CD4-positive, alpha-beta memory T cell (primary cell): ENCODE data around the gene CEBPE. TPM values are rescaled to one million over a fixed set of nuclear protein-coding genes. Genes with fewer than 3 reads are reported as not detected.

Experiments used
- CTCF ChIA-PET: fragments of 350-600 bp; sonication (Branson Sonifier 250); formaldehyde crosslinking; loops from one replicate; lab custom pipeline; 2021; ENCODE audit warnings: inconsistent platforms; ENCODE audit not compliant: partially characterized antibody; lab: Charles Lee
- POLR2A ChIA-PET: fragments of 350-600 bp; sonication (Branson Sonifier 250); formaldehyde crosslinking; loops from one replicate; lab custom pipeline; 2021; ENCODE audit not compliant: partially characterized antibody; lab: Charles Lee
- DNase-seq, 5 donors: peaks; one replicate each; pipeline versions ENCODE4 v3.0.0 to v3.0.0-alpha.2; 2020 to 2022; ENCODE audit warnings: mixed read lengths in 1 of 5
- H3K27ac ChIP-seq: one replicate; pipeline ENCODE4 v1.7.0; 2013; ENCODE audit warnings: low read depth, low read length
- H3K27me3 ChIP-seq: 2 replicates; pipeline ENCODE4 v1.7.0; 2013; ENCODE audit warnings: mild to moderate bottlenecking, low read length, moderate library complexity; ENCODE audit not compliant: insufficient read depth
- H3K36me3 ChIP-seq: 2 replicates; pipeline ENCODE4 v1.7.0; 2013; ENCODE audit warnings: mild to moderate bottlenecking, low read length, moderate library complexity; ENCODE audit not compliant: insufficient read depth
- H3K4me1 ChIP-seq: 2 replicates; pipeline ENCODE4 v1.7.0; 2013; ENCODE audit warnings: mild to moderate bottlenecking, low read length, moderate library complexity; ENCODE audit not compliant: insufficient read depth
- H3K4me3 ChIP-seq, 2 donors: one replicate each; pipeline ENCODE4 v1.7.0; 2013; ENCODE audit warnings: low read length in 2 of 2, mild to moderate bottlenecking in 1 of 2
- H3K9me3 ChIP-seq, 2 donors: one replicate each; pipeline ENCODE4 v1.7.0; 2013; ENCODE audit warnings: low read length in 2 of 2, control low read depth in 1 of 2; ENCODE audit not compliant: control insufficient read depth in 1 of 2
- H3K27ac Mint-ChIP-seq, 7 donors: one replicate each; pipeline ENCODE4 v1.8.0; 2020 to 2021; ENCODE audit warnings: mixed read lengths in 7 of 7, mild to moderate bottlenecking in 6 of 7, inconsistent platforms in 3 of 7, moderate library complexity in 3 of 7
- H3K27me3 Mint-ChIP-seq, 2 donors: one replicate each; pipeline ENCODE4 v1.8.0; 2020 to 2021; ENCODE audit warnings: mixed read lengths in 2 of 2
- H3K36me3 Mint-ChIP-seq, 2 donors: one replicate each; pipeline ENCODE4 v1.8.0; 2020 to 2021; ENCODE audit warnings: mixed read lengths in 2 of 2, inconsistent platforms in 1 of 2, mild to moderate bottlenecking in 1 of 2
- H3K4me1 Mint-ChIP-seq, 4 donors: one replicate each; pipeline ENCODE4 v1.8.0; 2020 to 2021; ENCODE audit warnings: mixed read lengths in 4 of 4, mild to moderate bottlenecking in 1 of 4
- H3K4me3 Mint-ChIP-seq, 8 donors: one replicate each; pipeline ENCODE4 v1.8.0; 2020 to 2021; ENCODE audit warnings: mixed read lengths in 8 of 8, mild to moderate bottlenecking in 7 of 8, moderate library complexity in 6 of 8, inconsistent platforms in 3 of 8
- H3K9me3 Mint-ChIP-seq, 8 donors: one replicate each; pipeline ENCODE4 v1.8.0; 2020 to 2021; ENCODE audit warnings: mixed read lengths in 8 of 8, mild to moderate bottlenecking in 5 of 8, inconsistent platforms in 3 of 8, moderate library complexity in 1 of 8
- intact Hi-C: fragments of 100-400 bp; cut with micrococcal nuclease; formaldehyde crosslinking; loops from one replicate; pipeline ENCODE4 v1.15.1; 2023
- polyA plus RNA-seq, 2 donors: library from polyadenylated mRNA; unstranded; fragments of 300-500 nt; fragmentation: Illumina TruSeq; gene quantifications; one replicate each; pipeline ENCODE4 v1.2.3, GENCODE V29; 2021
- total RNA-seq, 2 experiments: library from RNA; stranded (reverse); gene quantifications; one replicate each; pipeline ENCODE4 v1.2.3, GENCODE V29; 2021

The CEBPE gene
- total and polyA plus RNA-seq, 4 experiments from 2014 or later: 0.16 to 0.84 (median 0.52) TPM

DNA sequence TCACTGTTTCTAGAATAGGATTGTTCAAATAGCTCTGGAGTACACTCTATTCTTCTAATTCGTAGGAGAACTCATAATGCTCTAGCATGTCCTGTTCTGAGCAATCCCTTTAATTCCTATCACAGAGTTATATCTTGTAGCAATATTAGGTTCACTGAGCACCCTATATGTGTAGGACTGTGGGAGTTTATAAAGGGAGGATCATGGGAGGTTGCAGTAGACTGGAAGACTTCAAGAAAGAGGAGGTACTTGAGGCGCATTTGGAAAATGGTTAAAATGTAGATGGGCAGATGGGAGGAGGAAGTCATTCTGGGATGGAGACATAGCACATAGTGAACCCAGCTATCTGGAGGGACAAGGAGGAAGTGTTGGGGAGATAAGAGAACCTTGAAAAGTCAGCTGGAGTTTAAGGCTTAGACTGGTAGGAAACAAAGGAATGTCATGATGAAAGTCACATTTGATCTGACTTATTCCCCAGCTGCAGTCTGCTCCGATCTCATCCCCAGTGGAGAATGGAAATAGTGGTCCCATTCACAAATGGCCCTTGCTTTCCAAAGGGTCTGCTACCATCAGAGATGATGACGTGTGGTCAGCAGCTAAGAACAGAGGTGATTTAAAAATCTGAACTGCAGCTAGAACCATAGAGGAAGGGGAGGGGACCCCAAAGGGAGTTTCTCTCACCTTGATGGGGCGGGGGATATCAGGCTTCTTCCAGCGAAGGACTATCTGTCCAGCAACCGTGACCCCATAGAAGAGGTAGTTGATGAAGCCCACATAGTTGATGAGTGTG is 10.1 kb upstream of the CEBPE start:
- ChIA-PET POLR2A (no interaction called here), CTCF (interaction anchor here (0.9 to 2.6 kb wide), 5 partner anchors 8 to 251 kb away, joined by 3 to 18 read pairs (median 3); partner anchors contain the start of gene CEBPE)
- Mint-ChIP-seq H3K4me3 (no peak overlapping the region), H3K27ac (peak overlapping the region in 1 of 7 donors; percentile 31), H3K27me3 (peaks cover 1 to 8% of the 10 kb centered on the region in 2 donors), H3K9me3 (no peaks in the 10 kb centered on the region), H3K4me1 (peaks cover 3 to 7% (median 5%) of the 10 kb centered on the region in 4 donors), H3K36me3 (no peaks in the 10 kb centered on the region)
- Histone ChIP-seq H3K4me3 (no peak overlapping the region), H3K36me3 (no peaks in the 10 kb centered on the region), H3K9me3 (no peaks in the 10 kb centered on the region), H3K27me3 (no peaks in the 10 kb centered on the region), H3K4me1 (no peaks in the 10 kb centered on the region), H3K27ac (no peak overlapping the region)
- intact Hi-C loops: no loop called here
- no peak for DNase-seq

DNA sequence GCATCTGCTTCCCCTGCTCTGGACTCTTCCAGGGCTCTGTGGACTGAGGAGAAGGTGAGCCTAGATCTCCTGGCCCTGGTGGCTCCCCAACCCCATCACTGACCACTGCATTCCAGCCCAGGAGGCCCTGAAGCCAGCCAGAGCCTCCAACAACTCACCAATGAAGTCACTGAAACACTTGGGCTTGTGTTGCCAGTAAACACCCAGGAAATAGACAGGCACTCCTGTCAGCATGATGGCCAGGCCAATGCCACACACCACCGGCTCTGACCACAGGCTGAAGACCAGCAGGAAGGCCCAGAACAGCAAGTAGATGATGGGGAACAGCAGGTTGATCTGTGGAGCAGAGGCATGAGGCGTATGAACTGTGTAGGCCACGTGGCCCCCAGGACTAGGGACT is 8.8 kb upstream of the CEBPE start:
- intact Hi-C loops: no loop called here

DNA sequence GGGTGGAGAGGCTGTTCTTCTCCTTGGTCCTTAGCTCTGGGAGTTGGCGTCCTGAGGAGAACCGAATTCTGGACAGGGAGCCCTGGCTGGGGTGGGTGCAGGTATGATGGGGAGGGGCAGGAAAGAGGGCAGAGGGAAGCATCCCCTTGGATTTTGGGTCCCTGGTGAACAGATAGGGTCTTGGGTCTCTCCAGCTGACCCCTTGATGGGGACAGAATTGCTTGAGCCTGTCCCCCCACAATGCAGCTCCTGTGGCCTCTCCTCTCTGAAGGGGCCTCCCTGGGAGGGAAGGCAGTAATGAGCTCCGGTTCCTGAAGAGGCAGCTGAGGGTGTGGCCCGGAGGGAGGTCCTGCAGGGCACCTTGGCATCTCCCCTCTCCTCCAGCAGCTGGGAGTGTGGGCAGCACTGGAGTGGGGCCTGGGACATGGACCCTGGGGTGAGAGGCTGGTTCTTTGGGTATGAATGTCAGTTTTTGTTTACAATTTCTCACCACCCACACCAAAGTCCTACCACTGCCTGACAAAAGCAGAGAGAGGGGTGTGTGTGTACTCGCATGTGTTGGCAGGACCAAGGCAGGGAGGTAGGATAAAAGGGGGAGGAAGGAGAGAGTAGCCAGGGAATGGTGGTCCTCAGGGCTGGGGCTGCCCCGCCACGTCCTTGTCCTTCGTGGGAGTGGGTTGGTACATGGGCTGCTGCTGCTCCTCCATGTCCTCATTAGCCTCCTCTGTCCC is 7.7 kb upstream of the CEBPE start:
- Histone ChIP-seq H3K9me3 (no peaks in the 10 kb centered on the region), H3K27me3 (no peaks in the 10 kb centered on the region), H3K4me3 (no peak overlapping the region), H3K36me3 (no peaks in the 10 kb centered on the region), H3K27ac (no peak overlapping the region), H3K4me1 (peaks cover 2% of the 10 kb centered on the region)
- Mint-ChIP-seq H3K27ac (peak overlapping the region in 1 of 7 donors; percentile 17), H3K36me3 (no peaks in the 10 kb centered on the region), H3K4me3 (no peak overlapping the region), H3K27me3 (peaks cover 0 to 8% of the 10 kb centered on the region in 2 donors), H3K4me1 (peaks cover 3 to 13% (median 7%) of the 10 kb centered on the region in 4 donors), H3K9me3 (no peaks in the 10 kb centered on the region)
- intact Hi-C loops: no loop called here
- ChIA-PET POLR2A (no interaction called here), CTCF (interaction anchor here (1.0 kb wide), 1 partner anchor 58 kb away, joined by 3 read pairs; no protein-coding TSS in a partner anchor)
- DNase-seq: no peak

More for the DNA sequence above, 8.8 kb upstream of the CEBPE start:
- Histone ChIP-seq H3K27ac (no peak overlapping the region), H3K4me1 (no peaks in the 10 kb centered on the region), H3K27me3 (no peaks in the 10 kb centered on the region), H3K9me3 (no peaks in the 10 kb centered on the region), H3K36me3 (no peaks in the 10 kb centered on the region), H3K4me3 (no peak overlapping the region)
- Mint-ChIP-seq H3K4me3 (no peak overlapping the region), H3K36me3 (no peaks in the 10 kb centered on the region), H3K9me3 (no peaks in the 10 kb centered on the region), H3K27ac (peak overlapping the region in 1 of 7 donors; percentile 36), H3K4me1 (peaks cover 3 to 7% (median 5%) of the 10 kb centered on the region in 4 donors), H3K27me3 (peaks cover 1 to 8% of the 10 kb centered on the region in 2 donors)
- CTCF ChIA-PET: no interaction called here
- POLR2A ChIA-PET: no interaction called here
- DNase-seq: no peak

DNA sequence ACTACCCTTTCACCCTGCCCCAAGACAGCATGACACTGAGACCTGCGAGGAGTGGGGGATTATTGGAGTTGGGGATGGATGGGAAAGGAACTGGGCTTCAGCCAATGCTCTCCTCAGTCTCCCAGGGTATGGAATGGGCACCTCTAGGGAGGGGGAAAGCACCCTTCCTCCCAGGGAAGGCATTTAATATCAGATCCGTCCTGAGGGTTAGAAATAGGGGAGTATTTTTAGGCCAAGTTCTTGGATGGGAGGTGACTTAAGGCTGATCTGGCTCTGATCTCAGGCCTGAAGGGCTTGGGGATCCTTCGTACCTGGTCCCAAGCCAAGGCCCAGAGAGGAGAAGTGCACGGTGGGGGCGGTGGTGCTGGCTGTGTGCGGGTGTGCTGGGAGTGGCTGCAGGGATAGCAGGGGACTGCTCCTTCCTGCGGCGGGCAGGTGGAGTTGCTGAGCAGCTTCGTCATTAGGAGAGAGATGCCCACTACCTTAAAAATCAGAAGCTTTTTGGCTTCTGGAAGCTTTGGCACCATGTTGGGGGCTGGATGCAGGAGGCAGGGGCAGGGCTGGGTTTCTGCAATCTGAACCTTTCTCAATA is 7.0 kb upstream of the CEBPE start:
- ChIA-PET POLR2A (no interaction called here), CTCF (interaction anchor here (1.0 kb wide), 1 partner anchor 58 kb away, joined by 3 read pairs; no protein-coding TSS in a partner anchor)
- intact Hi-C loops: no loop called here
- H3K27me3 ChIP-seq: no peaks in the 10 kb centered on the region
- H3K9me3 Mint-ChIP-seq: no peaks in the 10 kb centered on the region
- H3K27ac ChIP-seq: no peak overlapping the region
- H3K4me3 ChIP-seq: no peak overlapping the region
- no peak for DNase-seq
- H3K36me3 Mint-ChIP-seq: no peaks in the 10 kb centered on the region
- H3K4me1 ChIP-seq: peaks cover 8% of the 10 kb centered on the region
- H3K27ac Mint-ChIP-seq: peak overlapping the region in 2 of 7 donors; percentile 16 to 59
- no peaks in the 10 kb centered on the region for H3K36me3 ChIP-seq
- no peak overlapping the region for H3K4me3 Mint-ChIP-seq
- H3K4me1 Mint-ChIP-seq: peaks cover 8 to 19% (median 13%) of the 10 kb centered on the region in 4 donors
- peaks cover 0 to 6% of the 10 kb centered on the region in 2 donors for H3K27me3 Mint-ChIP-seq
- H3K9me3 ChIP-seq: no peaks in the 10 kb centered on the region

DNA sequence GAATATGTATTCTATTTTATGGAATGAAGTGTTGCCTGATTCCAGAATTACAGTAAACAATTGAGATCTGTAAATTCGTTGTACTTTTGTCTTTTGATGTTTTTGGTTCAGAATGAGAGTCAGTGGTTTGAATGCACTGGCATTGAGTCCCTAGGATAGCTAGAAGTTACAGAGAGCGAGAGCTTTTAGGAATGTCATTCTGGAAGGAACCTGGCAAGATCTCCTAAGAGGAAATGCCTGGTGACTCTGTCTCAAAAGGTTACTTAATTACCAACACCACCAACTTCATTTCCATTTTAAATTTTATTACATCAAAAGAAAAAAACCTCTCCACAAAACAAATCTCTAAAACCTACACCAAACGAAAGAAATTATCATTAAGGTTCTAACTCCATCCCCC is 6.0 kb upstream of the CEBPE start:
- H3K27ac Mint-ChIP-seq: no peak overlapping the region
- no peak overlapping the region for H3K4me3 Mint-ChIP-seq
- no peak for DNase-seq
- intact Hi-C loops: no loop called here
- CTCF ChIA-PET: interaction anchor here (0.7 to 1.8 kb wide), 3 partner anchors 35 to 61 kb away, joined by 3 to 8 read pairs (median 3); no protein-coding TSS in a partner anchor
- Histone ChIP-seq H3K4me3 (no peak overlapping the region), H3K27ac (no peak overlapping the region), H3K9me3 (no peaks in the 10 kb centered on the region), H3K4me1 (peaks cover 19% of the 10 kb centered on the region), H3K36me3 (no peaks in the 10 kb centered on the region), H3K27me3 (no peaks in the 10 kb centered on the region)
- H3K36me3 Mint-ChIP-seq: no peaks in the 10 kb centered on the region
- H3K9me3 Mint-ChIP-seq: no peaks in the 10 kb centered on the region
- H3K4me1 Mint-ChIP-seq: peaks cover 18 to 30% (median 23%) of the 10 kb centered on the region in 4 donors
- H3K27me3 Mint-ChIP-seq: peaks cover 0 to 3% of the 10 kb centered on the region in 2 donors
- POLR2A ChIA-PET: no interaction called here

DNA sequence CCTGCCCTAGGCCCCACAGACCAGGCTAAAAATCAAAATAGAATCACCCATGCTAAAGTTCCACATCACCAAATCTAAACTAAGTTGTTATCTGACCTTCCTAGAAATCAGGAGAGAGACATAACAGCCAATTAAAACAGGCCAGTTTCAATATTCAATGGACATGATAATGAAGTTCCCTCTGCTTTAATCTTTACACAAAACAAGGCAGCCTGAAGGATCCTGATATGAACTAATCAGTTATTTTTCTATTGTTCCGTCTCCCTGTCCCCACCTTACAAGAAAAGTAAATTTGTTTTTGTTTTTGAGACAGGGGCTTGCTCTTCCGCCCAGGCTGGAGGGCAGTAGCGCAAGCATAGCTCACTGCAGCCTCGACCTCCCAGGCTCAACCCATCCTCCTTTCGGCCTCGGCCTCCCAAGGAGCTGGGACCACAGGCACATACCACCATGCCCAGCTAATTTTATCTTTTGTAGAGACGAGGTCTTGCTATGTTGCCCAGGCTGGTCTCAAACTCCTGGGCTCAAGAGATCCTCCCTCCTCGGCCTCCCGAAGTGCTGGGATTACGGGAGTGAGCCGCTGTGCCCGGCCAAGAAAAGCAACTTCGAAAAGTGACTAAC is 5.4 kb upstream of the CEBPE start:
- POLR2A ChIA-PET: no interaction called here
- H3K4me1 Mint-ChIP-seq: peaks cover 24 to 35% (median 28%) of the 10 kb centered on the region in 4 donors

More for the DNA sequence above, 5.4 kb upstream of the CEBPE start:
- no peaks in the 10 kb centered on the region for H3K27me3 ChIP-seq
- CTCF ChIA-PET: interaction anchor here (0.8 to 1.8 kb wide), 2 partner anchors 62 to 256 kb away, joined by 3 to 8 read pairs; no protein-coding TSS in a partner anchor
- H3K36me3 Mint-ChIP-seq: no peaks in the 10 kb centered on the region
- peaks cover 0 to 3% of the 10 kb centered on the region in 2 donors for H3K27me3 Mint-ChIP-seq
- peaks cover 24% of the 10 kb centered on the region for H3K4me1 ChIP-seq
- H3K9me3 Mint-ChIP-seq: no peaks in the 10 kb centered on the region
- H3K4me3 Mint-ChIP-seq: no peak overlapping the region
- H3K36me3 ChIP-seq: no peaks in the 10 kb centered on the region
- H3K4me3 ChIP-seq: no peak overlapping the region
- DNase-seq: no peak
- intact Hi-C loops: no loop called here
- H3K27ac ChIP-seq: no peak overlapping the region
- H3K9me3 ChIP-seq: no peaks in the 10 kb centered on the region
- H3K27ac Mint-ChIP-seq: peak overlapping the region in 3 of 7 donors; percentile 4 to 61 (median 20)
